GM10266 (cell line): Measurements from ENCODE around the gene BDKRB2.
"Not testable (repeated sequence)": the region's sequence is repeated elsewhere in the genome, so short reads cannot be mapped to it uniquely, and the experiment has no call there.

Experiments
- DNase-seq: peaks from one replicate; pipeline ENCODE4 v3.0.0; 2012; ENCODE audit errors: extremely low spot score
- TF ChIP-seq, protein P1 (sequence below): IDR thresholded peaks from 2 replicates; pipeline ENCODE4 v1.5.1; 2012; ENCODE audit warnings: mild to moderate bottlenecking, low read depth; ENCODE audit not compliant: control insufficient read depth, insufficient read depth; ENCODE audit errors: missing control alignments

The BDKRB2 gene

DNA sequence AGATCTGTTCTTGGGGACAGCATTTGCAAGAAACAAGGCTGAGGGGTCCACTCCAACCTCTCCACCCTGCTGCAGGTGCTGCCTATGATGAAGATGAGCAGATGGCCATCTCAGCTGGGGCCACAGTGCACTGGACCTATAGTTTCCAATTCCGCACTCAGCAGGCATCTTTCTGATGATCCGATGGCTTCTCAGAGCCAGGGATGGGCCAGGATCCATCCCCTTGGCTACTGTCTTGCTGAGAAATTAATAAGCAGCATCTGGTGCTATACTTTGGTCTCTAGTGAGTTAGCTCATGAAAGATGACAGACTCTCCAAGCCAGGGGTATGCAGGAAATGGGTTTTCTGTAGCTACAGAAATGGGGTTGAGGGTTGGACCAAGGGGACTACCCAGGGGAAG, 33.0 kb downstream of the BDKRB2 start:
- TF ChIP-seq, protein P1, sequence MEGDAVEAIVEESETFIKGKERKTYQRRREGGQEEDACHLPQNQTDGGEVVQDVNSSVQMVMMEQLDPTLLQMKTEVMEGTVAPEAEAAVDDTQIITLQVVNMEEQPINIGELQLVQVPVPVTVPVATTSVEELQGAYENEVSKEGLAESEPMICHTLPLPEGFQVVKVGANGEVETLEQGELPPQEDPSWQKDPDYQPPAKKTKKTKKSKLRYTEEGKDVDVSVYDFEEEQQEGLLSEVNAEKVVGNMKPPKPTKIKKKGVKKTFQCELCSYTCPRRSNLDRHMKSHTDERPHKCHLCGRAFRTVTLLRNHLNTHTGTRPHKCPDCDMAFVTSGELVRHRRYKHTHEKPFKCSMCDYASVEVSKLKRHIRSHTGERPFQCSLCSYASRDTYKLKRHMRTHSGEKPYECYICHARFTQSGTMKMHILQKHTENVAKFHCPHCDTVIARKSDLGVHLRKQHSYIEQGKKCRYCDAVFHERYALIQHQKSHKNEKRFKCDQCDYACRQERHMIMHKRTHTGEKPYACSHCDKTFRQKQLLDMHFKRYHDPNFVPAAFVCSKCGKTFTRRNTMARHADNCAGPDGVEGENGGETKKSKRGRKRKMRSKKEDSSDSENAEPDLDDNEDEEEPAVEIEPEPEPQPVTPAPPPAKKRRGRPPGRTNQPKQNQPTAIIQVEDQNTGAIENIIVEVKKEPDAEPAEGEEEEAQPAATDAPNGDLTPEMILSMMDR = no peak
- no peak for DNase-seq

GRCh38 chr14:96238676-96239265, 34.1 kb downstream of the BDKRB2 start:
- TF ChIP-seq, protein P1 = no peak

GRCh38 chr14:96239711-96240141, 35.1 kb downstream of the BDKRB2 start:
- TF ChIP-seq, protein P1 = no peak
- DNase-seq = no peak

More at GRCh38 chr14:96238676-96239265, 34.1 kb downstream of the BDKRB2 start:
- DNase-seq = no peak

DNA sequence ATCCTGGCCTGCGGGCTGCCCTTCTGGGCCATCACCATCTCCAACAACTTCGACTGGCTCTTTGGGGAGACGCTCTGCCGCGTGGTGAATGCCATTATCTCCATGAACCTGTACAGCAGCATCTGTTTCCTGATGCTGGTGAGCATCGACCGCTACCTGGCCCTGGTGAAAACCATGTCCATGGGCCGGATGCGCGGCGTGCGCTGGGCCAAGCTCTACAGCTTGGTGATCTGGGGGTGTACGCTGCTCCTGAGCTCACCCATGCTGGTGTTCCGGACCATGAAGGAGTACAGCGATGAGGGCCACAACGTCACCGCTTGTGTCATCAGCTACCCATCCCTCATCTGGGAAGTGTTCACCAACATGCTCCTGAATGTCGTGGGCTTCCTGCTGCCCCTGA, 36.0 kb downstream of the BDKRB2 start:
- no peak for DNase-seq
- TF ChIP-seq, protein P1 = no peak

- TF ChIP-seq, protein P1 = no peak
Measured at GRCh38 chr14:96242126-96242525, 37.5 kb downstream of the BDKRB2 start.

DNA sequence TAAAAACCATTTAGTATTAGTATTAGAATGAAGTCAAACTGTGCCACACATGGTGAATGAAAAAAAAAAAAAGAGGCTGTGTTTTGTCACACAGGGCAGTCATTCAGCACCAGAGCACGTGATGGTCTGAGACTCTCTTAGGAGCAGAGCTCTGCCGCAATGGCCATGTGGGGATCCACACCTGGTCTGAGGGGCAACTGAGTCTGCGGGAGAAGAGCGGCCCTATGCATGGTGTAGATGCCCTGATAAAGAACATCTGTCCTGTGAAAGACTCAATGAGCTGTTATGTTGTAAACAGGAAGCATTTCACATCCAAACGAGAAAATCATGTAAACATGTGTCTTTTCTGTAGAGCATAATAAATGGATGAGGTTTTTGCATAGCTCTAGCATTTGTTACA, 39.1 kb downstream of the BDKRB2 start:
- TF ChIP-seq, protein P1 = no peak
- DNase-seq = no peak

More at GRCh38 chr14:96242126-96242525, 37.5 kb downstream of the BDKRB2 start:
- DNase-seq = no peak

DNA sequence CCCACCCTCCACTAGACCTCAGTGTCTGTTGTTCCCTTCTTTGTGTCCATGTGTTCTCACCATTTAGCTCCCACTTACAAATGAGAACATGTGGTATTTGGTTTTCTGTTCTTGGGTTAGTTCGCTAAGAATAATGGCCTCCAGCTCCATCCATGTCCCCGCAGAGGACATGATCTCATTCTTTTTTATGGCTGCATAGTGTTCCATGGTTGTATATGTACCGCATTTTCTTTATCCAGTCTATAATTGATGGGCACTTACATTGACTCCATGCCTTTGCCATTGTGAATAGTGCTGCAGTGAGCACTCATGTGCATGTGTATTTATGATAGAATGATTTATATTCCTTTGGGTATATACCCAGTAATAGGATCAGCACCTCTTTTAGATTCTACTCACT, 40.4 kb downstream of the BDKRB2 start:
- not testable (repeated sequence) for DNase-seq
